HG03095 (cell line): ENCODE measurements around the gene ID1.

ENCODE experiments used
- ATAC-seq: cut with Tn5 transposase; IDR thresholded peaks from one replicate; pipeline ENCODE4 v1.9.1; 2021; ENCODE audit warnings: moderate library complexity; ENCODE audit not compliant: unreplicated experiment

The ID1 gene, protein sequence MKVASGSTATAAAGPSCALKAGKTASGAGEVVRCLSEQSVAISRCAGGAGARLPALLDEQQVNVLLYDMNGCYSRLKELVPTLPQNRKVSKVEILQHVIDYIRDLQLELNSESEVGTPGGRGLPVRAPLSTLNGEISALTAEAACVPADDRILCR

DNA sequence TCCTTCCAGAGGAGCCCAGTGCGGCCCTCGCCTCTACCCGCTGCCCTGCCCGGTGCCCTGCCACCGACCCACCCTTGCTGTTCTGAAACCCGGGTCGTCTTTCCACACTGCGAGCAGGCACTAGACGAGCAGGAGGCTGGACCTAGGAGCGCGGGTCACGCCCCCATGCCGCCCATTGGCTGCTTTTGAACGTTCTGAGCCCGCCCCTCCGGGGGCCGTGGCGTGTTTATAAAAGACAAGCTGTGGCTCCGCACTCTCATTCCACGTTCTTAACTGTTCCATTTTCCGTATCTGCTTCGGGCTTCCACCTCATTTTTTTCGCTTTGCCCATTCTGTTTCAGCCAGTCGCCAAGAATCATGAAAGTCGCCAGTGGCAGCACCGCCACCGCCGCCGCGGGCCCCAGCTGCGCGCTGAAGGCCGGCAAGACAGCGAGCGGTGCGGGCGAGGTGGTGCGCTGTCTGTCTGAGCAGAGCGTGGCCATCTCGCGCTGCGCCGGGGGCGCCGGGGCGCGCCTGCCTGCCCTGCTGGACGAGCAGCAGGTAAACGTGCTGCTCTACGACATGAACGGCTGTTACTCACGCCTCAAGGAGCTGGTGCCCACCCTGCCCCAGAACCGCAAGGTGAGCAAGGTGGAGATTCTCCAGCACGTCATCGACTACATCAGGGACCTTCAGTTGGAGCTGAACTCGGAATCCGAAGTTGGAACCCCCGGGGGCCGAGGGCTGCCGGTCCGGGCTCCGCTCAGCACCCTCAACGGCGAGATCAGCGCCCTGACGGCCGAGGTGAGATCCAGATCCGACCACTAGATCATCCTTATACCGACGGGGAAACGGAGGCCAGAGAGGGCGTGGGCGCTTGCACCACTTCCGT, at the start of gene ID1:
Gene ID1 (plus strand): TSS at position 259 of the 871 bp plus-strand sequence. CDS start 99 bp downstream, at position 358.
- peak; percentile 77 for ATAC-seq

DNA sequence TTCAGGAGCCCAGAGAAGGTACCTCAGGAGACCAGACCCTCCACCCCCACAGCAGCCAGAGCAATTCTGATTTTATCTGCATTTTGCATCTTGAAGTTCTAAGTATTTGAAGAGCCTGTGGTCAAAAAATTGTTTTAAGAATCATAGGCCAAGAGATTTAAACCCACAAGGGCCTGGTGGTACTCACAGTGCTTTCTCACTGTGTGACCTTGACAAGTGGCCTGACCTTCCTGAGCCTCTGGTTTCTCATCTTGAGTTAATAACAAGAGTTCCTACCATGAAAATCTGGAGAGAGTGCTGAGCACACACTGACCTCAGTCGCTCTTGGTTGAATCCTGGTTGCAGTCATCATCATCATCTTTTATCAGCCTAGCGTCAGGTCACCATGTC, 45.4 kb upstream of the ID1 start:
- no peak for ATAC-seq

DNA sequence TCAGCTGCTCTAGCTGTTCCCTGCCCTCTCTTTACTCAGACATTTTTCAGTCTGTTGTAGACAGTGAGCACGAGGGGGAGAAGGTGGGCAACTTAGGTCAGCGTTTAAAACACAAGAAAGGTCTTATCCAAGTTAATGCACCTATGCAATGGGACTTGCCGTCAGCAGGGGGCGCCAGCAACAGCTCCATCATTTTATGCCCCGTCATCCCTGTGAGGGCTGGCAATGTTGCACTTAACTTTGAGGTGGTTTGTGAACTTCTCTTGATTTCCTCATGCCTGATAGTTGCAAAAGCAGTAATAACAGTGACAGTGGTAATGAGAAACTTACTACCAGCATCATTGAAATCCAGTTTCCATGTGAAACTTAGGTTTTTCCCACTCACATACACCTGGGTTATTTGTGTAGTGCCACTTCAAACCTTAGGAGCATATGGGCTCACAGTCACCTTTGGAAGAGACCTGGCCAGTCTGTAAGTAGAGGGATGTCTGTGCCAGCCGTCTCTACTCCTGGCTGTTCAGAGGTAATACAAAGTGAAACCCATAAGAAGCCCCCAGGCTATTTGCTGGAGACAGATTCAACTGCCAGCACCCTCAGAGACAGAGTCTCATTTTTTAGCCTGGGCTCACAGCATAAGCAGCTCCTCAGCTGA, 44.9 kb upstream of the ID1 start:
- no peak for ATAC-seq

DNA sequence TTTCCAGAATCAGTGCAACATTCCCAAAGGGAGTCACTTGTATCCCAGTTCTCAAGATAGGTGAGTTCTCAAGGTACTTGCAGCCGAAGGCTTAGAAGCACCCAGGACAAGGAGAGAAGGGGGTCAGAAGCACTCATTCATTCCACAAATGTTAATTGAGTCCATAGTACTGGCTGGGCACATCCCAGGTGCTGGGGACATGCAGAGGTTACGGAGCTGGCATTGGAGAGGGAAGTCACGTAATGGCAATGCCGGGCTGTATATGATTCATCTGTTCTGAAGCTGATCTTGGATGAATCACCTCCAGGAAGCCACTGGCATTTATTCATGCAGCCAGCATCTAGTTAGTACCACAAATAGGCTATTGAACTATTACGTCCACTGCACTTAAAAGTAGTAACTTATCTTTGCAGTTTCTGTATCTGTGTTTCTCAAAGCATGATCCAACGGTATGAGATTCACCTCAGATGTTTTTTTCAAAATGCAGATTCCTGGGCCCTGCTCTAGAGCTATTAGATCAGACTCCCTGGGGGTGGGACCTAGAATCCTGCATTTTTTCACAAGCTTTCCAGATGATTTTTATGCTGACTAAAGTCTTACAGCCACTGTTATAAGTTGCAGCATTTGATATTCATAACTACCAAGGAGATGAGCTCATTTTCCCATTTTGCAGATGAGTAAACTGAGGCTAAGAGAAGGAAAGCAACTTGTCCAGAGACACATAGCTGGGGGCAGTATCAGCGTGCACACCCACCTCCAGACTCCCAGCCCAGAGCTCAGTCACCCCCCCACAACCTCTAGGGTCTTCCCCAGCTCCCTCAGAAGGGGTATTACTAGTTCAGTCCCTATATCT, 44.1 kb upstream of the ID1 start:
- ATAC-seq = no peak

DNA sequence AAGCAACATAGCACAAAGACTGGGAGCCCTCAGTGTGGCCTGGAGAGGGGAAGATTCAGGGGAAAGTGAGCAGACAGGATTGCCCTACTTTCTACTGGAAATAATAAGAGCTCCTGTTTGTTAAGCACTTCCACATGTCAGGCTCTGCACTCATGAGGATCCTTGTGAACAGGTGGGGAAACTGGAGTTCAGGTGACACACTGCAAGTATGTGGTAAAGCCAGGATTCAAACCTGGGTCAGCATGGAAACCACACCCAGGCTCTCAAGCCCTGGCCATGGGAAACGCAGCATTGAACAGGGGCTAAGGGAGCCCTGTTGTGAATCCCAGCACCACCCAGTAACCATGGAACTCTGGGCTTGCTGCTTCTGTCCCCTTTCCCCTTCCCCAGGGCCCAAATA, 42.8 kb upstream of the ID1 start:
- ATAC-seq = no peak

DNA sequence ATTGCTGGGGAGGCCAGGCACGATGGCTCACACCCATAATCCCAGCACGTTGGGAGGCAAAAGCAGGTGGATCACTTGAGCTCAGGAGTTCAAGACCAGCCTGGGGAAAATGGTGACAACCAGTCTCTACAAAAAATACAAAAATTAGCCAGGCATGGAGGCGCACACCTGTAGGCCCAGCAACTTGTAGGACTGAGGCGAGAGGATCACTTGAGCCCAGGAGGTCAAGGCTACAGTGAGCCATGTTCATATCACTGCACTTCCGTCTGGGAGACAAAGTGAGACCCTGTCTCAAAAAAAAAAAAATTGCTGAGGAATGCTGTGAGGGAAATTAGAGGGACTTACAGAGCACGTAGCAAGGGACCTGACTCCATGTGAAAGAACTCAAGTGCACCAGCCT, 40.8 kb upstream of the ID1 start:
- no peak for ATAC-seq

DNA sequence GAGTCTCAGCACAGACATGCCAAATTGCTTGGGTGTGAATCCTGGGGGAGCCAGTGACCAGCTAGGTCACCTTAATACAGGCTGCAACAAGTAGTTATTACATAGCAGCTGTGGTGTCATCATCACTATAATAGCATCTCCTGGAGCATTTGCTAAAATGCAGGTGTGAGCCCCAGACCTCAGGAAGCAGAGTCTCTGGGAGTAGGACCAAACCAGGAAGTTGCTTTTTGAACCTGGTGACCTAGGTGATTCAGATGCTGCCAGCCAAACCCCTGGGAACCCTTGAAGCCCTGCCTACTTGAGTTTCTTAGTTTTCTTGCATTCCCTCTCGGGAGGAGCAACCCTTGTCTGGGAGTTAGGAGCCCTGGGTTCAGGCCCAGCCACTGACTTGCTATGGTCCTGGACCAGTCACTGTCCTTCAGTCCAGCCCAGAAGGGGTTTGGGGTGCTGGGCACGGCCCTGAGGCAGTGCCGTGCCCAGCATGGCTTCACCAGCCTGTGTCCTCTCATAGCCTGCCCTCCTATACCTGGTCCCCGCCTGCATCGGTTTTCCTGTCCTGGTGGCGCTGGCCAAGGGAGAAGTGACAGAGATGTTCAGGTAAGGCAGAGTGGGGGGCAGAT, 39.3 kb upstream of the ID1 start:
- ATAC-seq = no peak

DNA sequence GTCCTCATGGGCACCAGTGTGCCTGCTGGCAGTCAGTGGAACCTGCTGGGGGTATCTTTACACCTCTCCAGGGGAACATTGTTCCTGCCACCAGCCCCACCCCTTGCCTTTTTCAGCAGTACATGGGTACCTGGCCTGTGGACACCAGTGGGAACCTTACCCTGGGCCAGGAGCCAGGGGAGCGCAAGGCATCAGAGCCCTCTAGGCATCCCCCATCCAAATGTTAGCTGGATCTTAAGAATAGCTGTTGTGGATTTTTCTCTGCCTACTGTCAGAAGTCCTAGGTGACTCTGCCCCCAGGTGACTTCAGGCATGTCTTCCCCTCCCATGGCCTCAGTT, 38.8 kb upstream of the ID1 start:
- ATAC-seq = no peak

DNA sequence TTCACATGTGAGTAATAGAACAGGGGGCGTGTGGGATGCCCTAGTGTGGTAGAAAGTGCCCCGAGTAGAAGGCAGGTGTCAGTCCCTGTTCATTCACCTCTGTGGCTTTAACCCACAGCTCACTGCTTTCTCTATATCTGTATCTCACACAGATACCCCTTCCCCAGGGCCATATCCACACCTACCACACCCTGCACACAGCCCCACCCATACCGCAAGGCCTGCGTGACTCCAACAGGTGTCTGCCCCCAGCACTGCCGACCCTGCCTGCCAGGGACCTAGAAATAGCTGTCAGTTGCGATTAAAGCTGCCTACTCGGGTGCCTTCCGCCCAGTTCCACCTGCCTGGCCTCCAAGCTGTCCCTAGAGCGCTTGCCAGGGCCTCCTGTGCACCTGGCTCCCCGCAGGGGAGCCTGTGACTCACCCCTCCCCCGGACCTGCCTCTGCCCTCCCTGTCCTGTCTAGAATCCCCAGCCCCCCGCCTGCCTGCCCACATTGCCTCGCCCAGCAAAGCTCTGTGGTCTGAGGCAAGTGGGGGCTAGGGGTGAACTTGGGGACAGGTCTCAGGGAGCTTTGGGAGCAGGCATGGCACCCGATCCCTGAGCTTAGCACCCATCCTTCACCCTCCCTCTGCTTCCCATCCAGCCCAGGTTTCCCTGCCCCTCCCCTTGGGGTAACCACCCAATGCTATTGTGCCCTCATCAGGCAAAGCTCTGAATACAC, 38.3 kb upstream of the ID1 start:
- no peak for ATAC-seq

DNA sequence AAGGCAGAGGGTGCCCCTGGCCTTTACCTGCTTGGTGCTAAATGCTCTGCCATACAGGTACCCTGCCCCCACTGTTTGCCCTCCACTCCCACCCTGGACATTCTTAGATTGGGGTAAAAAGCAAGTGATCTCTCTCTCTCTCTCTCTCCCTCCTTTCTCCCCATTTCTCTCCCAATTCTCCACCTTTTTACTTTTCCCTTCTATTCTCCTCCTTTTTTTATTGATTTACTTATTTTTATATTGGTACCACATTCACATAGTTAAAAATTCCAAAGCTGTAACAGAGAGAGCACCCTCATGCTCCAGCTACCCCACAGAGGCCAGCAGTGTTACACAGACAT, 37.7 kb upstream of the ID1 start:
- ATAC-seq = no peak

DNA sequence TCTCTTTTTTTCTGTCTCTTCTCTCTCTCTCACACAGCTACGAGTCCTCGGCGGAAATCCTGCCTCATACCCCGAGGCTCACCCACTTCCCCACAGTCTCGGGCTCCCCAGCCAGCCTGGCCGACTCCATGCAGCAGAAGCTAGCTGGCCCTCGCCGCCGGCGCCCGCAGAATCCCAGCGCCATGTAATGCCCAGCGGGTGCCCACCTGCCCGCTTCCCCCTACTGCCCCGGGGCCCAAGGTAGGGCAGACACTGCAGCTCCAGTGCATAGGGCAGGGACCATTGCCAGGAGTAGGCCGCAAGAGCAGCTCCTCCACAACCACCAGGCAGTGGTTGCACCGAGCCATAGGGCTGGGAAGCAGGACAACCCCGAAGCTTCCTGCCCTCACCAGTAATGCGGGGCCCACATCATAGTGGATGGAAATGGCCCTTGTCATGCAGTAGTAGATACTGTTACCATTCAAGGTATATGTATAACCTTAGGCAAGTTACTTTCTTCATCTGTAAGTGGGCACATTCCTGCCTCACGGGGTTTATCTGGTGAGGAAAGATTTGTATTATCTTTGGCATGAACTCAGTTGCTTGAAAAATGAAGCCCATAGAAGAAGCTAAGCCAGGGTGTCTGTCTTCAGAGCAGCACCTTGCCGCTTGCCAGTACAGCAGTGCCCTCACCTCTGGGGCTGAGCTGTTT, 36.9 kb upstream of the ID1 start:
- ATAC-seq = no peak

DNA sequence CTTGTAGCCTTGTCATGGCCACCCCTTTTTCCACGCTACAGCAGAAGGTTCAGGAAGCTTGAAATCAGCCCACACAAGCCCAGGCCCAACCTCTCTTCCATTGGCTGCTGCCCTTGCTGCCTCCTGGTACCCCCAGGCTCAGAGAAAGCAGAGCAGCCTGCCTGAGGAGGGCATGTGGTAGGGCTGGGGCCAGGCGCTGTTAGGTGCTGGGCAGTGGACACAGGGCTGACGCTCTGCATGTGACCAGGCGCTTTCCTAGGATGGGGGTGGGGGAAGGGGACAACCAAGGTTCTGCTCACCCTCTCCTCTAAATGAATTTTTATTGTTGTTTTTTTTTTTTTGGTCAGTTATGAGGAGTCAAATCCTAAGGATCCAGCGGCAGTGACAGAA, 36.3 kb upstream of the ID1 start:
- no peak for ATAC-seq

DNA sequence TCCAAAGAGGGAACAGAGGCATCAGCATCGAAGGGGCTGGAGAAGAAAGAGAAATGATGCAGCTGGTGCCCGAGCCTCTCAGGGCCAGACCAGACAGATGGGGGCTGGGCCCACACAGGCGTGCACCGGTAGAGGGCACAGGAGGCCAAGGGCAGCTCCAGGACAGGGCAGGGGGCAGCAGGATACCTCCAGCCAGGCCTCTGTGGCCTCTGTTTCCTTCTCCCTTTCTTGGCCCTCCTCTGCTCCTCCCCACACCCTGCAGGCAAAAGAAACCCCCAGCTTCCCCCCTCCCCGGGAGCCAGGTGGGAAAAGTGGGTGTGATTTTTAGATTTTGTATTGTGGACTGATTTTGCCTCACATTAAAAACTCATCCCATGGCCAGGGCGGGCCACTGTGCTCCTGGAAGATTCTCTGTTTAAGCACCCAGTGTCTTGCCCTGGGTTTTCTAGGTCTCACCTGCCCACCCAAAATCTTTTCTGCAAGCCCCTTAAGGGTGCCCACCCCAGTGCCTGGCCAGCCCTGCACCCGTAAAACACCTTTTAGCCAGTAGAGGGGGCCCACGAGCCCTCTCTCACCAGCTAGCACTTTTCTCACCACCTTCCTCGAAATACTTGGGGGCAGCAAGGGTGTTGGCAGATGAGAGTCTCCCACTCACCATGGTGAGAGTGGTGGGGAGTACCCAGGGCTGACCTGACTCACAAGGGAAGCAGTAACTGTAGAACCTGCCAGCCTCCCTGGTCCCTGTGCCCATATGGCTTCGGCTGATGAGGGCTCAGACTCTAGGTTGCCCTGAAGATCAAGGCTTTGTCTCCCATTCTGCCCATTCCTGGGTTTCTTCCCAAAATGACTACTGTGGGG, 35.7 kb upstream of the ID1 start:
- ATAC-seq = no peak

DNA sequence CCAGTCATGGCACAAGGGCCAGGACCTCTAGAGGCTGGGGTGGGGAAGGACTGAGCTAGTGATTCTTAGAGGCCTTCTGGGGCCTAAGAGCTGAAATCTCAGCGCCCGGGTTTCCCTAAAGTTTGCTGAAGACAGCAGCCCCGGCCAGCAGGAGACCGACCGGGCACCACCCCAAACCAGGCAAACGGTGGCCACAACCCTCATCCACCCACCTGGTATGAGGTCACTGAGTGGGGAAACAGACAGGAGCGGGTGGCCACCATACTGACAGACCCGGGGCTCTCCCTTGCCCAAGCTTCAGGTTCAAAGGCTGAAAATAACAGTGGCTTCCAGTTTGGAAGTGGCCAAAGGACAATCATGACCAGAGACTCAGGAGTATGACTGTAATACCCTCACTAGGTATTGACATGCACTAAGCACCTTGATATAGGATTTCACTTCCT, 35.0 kb upstream of the ID1 start:
- no peak for ATAC-seq

DNA sequence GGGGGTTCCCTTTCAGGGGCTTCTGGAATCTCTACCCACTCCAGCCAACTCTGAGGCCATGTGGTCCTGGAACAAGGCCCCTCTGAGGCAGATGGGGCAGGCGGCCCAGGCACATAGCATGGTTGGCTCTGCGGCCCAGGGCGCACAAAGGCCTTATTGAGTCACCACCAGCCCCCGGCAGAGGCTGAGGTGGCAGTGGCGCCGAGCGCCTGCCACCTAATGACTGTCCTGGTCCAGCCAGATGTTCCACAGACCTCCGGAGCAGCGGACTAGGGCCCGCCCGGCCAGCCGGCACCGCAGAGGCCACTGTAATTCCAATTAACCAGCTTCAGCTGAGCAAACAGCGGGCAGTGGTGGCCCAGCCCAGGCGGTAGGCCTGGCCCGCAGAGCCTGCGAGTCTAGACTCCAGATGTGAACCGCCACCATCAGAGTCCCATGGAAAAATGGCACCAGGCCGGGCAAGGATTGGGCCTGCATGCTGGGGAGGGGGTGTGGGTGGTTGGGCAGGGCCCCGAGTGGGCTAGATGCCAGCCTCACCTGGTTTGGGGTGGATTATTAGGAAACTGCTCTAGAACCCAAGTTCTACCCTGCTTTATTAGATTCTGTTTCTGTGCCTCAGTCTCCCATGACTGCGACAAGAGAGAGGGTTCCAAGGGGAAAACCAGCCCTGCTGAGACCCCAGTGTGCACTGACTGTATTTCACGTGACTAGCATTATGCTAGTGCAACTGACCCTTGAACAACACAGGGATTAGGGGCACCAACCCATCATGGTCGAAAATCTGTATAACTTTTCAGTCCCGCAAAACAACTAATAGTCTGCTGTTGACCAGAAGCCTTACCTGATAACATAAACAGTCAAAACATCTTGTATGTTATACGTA, 34.1 kb upstream of the ID1 start:
- ATAC-seq = no peak

DNA sequence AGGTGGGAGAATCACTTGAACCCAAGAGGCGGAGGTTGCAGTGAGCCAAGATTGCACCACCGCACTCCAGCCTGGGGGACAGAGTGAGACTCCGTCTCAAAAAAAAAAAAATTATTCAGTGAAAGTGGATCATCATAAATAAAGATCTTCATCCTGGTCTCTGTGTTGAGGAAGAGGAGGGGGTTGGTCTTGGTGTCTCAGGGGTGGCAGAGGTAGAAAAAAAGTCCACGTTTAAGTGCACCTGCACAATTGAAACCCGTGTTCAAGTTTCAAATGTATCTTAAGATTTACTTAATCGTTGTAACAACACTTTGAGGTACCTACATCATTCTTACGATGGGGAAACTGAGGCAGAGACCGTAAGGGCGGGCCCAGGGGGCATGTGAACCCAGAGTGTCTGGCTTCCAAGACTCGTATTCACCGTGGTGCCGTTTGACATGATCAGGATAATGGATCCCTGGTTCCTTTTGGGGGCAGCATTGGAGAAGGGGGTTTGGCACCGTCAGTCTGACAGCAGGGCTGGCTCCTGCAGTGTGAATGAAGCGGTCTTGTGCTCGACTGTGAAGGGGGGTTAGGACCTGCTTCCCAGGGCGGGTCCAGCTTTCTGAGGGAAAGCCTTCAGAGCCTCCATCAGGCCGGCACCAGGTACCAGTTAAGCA, 32.9 kb upstream of the ID1 start:
- ATAC-seq = no peak
